Keratinocyte (primary cell): ENCODE measurements around the gene ARMH3. TPM values are rescaled to one million over a fixed set of nuclear protein-coding genes. Genes with fewer than 3 reads are reported as not detected.
"Not testable (repeated sequence)": the region's sequence is repeated elsewhere in the genome, so short reads cannot be mapped to it uniquely, and the experiment has no call there.

Experiments used
- DNase-seq: peaks from one replicate; pipeline ENCODE4 v3.0.0-alpha.2; 2011; ENCODE audit warnings: low read depth, missing footprints, low spot score
- FAIRE-seq: peaks from 2 replicates; lab custom pipeline; 2011; peaks lifted over from hg19 to GRCh38; lab: Jason Lieb, UNC
- H2AFZ ChIP-seq: 2 replicates; pipeline ENCODE4 v1.6.0; 2012; ENCODE audit warnings: low read length, control low read depth, inconsistent platforms; ENCODE audit not compliant: control insufficient read depth
- H3K27ac ChIP-seq: 2 replicates; pipeline ENCODE4 v1.5.1; 2011; ENCODE audit warnings: low read length; ENCODE audit not compliant: control insufficient read depth, insufficient read depth
- H3K27me3 ChIP-seq: 3 replicates; pipeline ENCODE4 v1.6.0; 2011; ENCODE audit warnings: low read length; ENCODE audit not compliant: control insufficient read depth, insufficient read depth; ENCODE audit errors: extremely low read depth
- H3K36me3 ChIP-seq, 2 experiments: 2 replicates in 1 of 2; 3 replicates in 1 of 2; pipeline ENCODE4 v1.5.1; 2011; ENCODE audit warnings: low read length in 2 of 2, mild to moderate bottlenecking in 1 of 2; ENCODE audit not compliant: control insufficient read depth in 2 of 2, insufficient read depth in 2 of 2; ENCODE audit errors: extremely low read depth in 1 of 2
- H3K4me1 ChIP-seq: 3 replicates; pipeline ENCODE4 v1.5.1; 2011; ENCODE audit warnings: low read length; ENCODE audit not compliant: control insufficient read depth, insufficient read depth; ENCODE audit errors: extremely low read depth
- H3K4me2 ChIP-seq: 3 replicates; pipeline ENCODE4 v1.6.0; 2011; ENCODE audit warnings: low read depth, low read length; ENCODE audit not compliant: control insufficient read depth, insufficient read depth; ENCODE audit errors: extremely low read depth
- H3K4me3 ChIP-seq, 3 experiments: fragments of 200-600 bp in 1 of 3; sonication (generic) in 1 of 3; 2 replicates in 2 of 3; 3 replicates in 1 of 3; pipeline ENCODE4 v1.5.1; 2011 to 2016; ENCODE audit warnings: low read length in 3 of 3, mild to moderate bottlenecking in 3 of 3, control low read depth in 2 of 3, inconsistent platforms in 1 of 3, low read depth in 1 of 3, mixed read lengths in 1 of 3, mixed run types in 1 of 3, moderate library complexity in 1 of 3; ENCODE audit not compliant: control insufficient read depth in 2 of 3, insufficient read depth in 2 of 3; ENCODE audit errors: extremely low read depth in 1 of 3
- H3K79me2 ChIP-seq: 2 replicates; pipeline ENCODE4 v1.6.0; 2012; ENCODE audit warnings: low read length; ENCODE audit not compliant: control insufficient read depth, insufficient read depth
- H3K9ac ChIP-seq: 3 replicates; pipeline ENCODE4 v1.6.0; 2011; ENCODE audit warnings: low read length; ENCODE audit not compliant: control insufficient read depth, insufficient read depth; ENCODE audit errors: extremely low read depth
- H3K9me1 ChIP-seq: 3 replicates; pipeline ENCODE4 v1.6.0; 2011; ENCODE audit warnings: low read length; ENCODE audit not compliant: control insufficient read depth, insufficient read depth; ENCODE audit errors: extremely low read depth
- H3K9me3 ChIP-seq: 2 replicates; pipeline ENCODE4 v1.5.1; 2012; ENCODE audit warnings: low read depth, low read length; ENCODE audit not compliant: control insufficient read depth
- H4K20me1 ChIP-seq: 3 replicates; pipeline ENCODE4 v1.6.0; 2011; ENCODE audit warnings: low read length; ENCODE audit not compliant: control insufficient read depth, insufficient read depth; ENCODE audit errors: extremely low read depth
- EZH2 ChIP-seq: IDR thresholded peaks from one replicate; pipeline ENCODE4 v1.6.1; 2012; ENCODE audit warnings: inconsistent platforms, mild to moderate bottlenecking, low read length, moderate library complexity
- dilution Hi-C: fragments of 300-500 bp; cut with MboI; formaldehyde crosslinking; loops from one replicate; pipeline ENCODE4 v1.7.0; 2020; ENCODE audit warnings: low sequenced_read_pairs; ENCODE audit not compliant: extremely low pct_ligation_motif_present
- polyA plus RNA-seq, 5 experiments: library from polyadenylated mRNA; depleted of rRNA in 3 of 5; stranded (reverse) in 3 of 5; stranded (forward) in 1 of 5; unstranded in 1 of 5; fragments of >200 nt; gene quantifications; 1 replicate in 1 of 5; 2 replicates in 3 of 5; 3 replicates in 1 of 5; pipeline versions ENCODE4 v1.2.1 to v1.2.3, GENCODE V29; 2011 to 2012; ENCODE audit warnings: missing spikeins in 2 of 5, low read depth in 1 of 5, low replicate concordance in 1 of 5
- TF ChIP-seq, protein P1 (sequence below), 3 experiments: IDR thresholded peaks in 1 of 3; conservative IDR thresholded peaks in 1 of 3; optimal IDR thresholded peaks in 1 of 3; 2 replicates in 2 of 3; 3 replicates in 1 of 3; pipeline versions ENCODE3 to v1.5.1; 2011; ENCODE audit warnings: low read length in 3 of 3, mild to moderate bottlenecking in 3 of 3, moderate library complexity in 2 of 3, control low read depth in 1 of 3, inconsistent platforms in 1 of 3; ENCODE audit not compliant: insufficient read depth in 2 of 3; ENCODE audit errors: extremely low read depth in 1 of 3

ARMH3 gene
- polyA plus RNA-seq, 1 donor (not counting 4 experiments of a cell fraction or from before 2014, with no cell fraction given), result 25.3 TPM

DNA sequence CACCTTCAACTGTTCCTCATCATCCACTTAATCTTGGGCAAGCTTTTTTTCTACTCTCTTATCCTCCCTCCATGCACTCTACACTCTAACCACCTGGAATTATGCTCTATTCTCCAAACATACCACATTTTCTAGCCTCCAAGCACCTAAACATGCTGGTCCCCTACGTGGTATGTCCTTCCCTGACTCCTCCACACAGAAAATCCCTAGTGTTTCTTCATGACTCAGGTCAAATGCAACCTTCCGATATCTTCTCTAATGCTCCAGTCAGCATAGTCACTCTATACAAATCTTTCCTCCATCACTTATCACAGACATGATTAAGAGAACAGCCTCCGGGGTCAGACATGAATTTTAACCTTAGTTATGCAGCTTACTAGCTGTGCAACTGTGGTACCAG lies 68.8 kb downstream of the ARMH3 start:
- dilution Hi-C loops, result loop anchor here (25.0 kb wide), 1 partner anchor 100 kb away; no protein-coding TSS in a partner anchor
- no peak for TF ChIP-seq EZH2
- TF ChIP-seq, protein P1, sequence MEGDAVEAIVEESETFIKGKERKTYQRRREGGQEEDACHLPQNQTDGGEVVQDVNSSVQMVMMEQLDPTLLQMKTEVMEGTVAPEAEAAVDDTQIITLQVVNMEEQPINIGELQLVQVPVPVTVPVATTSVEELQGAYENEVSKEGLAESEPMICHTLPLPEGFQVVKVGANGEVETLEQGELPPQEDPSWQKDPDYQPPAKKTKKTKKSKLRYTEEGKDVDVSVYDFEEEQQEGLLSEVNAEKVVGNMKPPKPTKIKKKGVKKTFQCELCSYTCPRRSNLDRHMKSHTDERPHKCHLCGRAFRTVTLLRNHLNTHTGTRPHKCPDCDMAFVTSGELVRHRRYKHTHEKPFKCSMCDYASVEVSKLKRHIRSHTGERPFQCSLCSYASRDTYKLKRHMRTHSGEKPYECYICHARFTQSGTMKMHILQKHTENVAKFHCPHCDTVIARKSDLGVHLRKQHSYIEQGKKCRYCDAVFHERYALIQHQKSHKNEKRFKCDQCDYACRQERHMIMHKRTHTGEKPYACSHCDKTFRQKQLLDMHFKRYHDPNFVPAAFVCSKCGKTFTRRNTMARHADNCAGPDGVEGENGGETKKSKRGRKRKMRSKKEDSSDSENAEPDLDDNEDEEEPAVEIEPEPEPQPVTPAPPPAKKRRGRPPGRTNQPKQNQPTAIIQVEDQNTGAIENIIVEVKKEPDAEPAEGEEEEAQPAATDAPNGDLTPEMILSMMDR (optimal IDR thresholded peaks at IDR 0.05 in 1 of 3, IDR thresholded peaks at IDR 0.05 in 1 of 3, conservative IDR thresholded peaks at IDR 0.05 in 1 of 3; ENCODE audit: extremely low read depth in 1 of 3, insufficient read depth in 2 of 3, low read length in 3 of 3), result no peak
- Histone ChIP-seq H3K36me3 (peaks cover 11 to 19% of the 10 kb centered on the region in 2 experiments), H3K4me2 (no peak overlapping the region), H3K9me1 (no peaks in the 10 kb centered on the region), H2AFZ (no peak overlapping the region), H3K9me3 (no peaks in the 10 kb centered on the region), H3K4me3 (no peak overlapping the region), H3K27ac (no peak overlapping the region), H3K9ac (no peak overlapping the region), H3K27me3 (no peaks in the 10 kb centered on the region), H3K79me2 (no peaks in the 10 kb centered on the region), H3K4me1 (no peaks in the 10 kb centered on the region), H4K20me1 (no peaks in the 10 kb centered on the region)
- DNase-seq (no peak), FAIRE-seq (no peak)

DNA sequence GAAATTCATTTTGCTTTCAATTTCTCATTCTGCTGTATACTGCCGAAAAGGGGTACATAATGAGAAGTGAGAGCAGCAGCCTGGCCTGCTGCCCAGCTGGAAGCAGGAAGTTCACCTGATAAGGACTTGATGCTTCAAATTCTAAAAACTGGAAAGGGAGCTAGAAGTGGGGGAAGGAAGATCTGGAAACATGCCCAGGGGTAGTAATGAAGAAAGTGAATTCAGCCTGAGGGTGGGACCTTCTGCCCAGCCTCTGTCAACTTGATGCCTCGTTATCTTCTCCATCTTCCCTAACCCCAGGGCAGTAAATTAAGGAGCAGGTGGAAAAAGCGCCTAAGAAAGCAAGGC lies 69.4 kb downstream of the ARMH3 start:
- TF ChIP-seq EZH2, result no peak
- TF ChIP-seq, protein P1 (optimal IDR thresholded peaks at IDR 0.05 in 1 of 3, IDR thresholded peaks at IDR 0.05 in 1 of 3, conservative IDR thresholded peaks at IDR 0.05 in 1 of 3; ENCODE audit: extremely low read depth in 1 of 3, insufficient read depth in 2 of 3, low read length in 3 of 3), result no peak
- Histone ChIP-seq H3K27me3 (no peaks in the 10 kb centered on the region), H3K4me2 (no peak overlapping the region), H3K9ac (no peak overlapping the region), H3K9me3 (no peaks in the 10 kb centered on the region), H4K20me1 (no peaks in the 10 kb centered on the region), H3K27ac (no peak overlapping the region), H3K9me1 (no peaks in the 10 kb centered on the region), H3K79me2 (no peaks in the 10 kb centered on the region), H3K4me3 (no peak overlapping the region), H3K36me3 (peaks cover 6 to 16% of the 10 kb centered on the region in 2 experiments), H2AFZ (no peak overlapping the region), H3K4me1 (no peaks in the 10 kb centered on the region)
- FAIRE-seq, result no peak
- dilution Hi-C loops, result loop anchor here (25.0 kb wide), 1 partner anchor 99 kb away; no protein-coding TSS in a partner anchor
- no peak for DNase-seq

DNA sequence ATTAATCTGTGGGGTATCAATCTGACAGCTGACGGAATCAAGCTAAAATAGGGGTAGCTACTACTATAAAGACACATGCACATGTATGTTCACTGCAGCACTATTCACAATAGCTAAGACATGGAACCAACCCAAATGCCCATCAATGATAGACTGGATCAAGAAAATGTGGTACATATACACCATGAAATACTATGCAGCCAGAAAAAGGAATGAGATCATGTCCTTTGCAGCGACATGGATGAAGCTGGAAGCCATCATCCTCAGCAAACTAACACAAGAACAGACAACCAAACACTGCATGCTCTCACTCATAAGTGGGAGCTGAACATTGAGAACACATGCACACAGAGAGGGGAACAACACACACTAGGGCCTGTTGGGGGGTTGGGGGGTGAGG lies 75.3 kb downstream of the ARMH3 start:
- not testable (repeated sequence) for H3K27me3 ChIP-seq, H3K9ac ChIP-seq, H3K9me1 ChIP-seq, H3K4me1 ChIP-seq, FAIRE-seq, H3K27ac ChIP-seq, H3K4me3 ChIP-seq, H3K9me3 ChIP-seq, H4K20me1 ChIP-seq, H2AFZ ChIP-seq, H3K36me3 ChIP-seq, DNase-seq, H3K79me2 ChIP-seq, H3K4me2 ChIP-seq
- dilution Hi-C loops, result loop anchor here (25.0 kb wide), 1 partner anchor 93 kb away; no protein-coding TSS in a partner anchor
